TTC549 (cell line): ENCODE data around the gene ZBTB12.
"Not testable (repeated sequence)": the region's sequence is repeated elsewhere in the genome, so short reads cannot be mapped to it uniquely, and the experiment has no call there.

ENCODE experiments used
- FAIRE-seq: peaks from 2 replicates; lab custom pipeline; 2012; peaks lifted over from hg19 to GRCh38; lab: Jason Lieb, UNC

The ZBTB12 gene, protein sequence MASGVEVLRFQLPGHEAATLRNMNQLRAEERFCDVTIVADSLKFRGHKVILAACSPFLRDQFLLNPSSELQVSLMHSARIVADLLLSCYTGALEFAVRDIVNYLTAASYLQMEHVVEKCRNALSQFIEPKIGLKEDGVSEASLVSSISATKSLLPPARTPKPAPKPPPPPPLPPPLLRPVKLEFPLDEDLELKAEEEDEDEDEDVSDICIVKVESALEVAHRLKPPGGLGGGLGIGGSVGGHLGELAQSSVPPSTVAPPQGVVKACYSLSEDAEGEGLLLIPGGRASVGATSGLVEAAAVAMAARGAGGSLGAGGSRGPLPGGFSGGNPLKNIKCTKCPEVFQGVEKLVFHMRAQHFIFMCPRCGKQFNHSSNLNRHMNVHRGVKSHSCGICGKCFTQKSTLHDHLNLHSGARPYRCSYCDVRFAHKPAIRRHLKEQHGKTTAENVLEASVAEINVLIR

DNA sequence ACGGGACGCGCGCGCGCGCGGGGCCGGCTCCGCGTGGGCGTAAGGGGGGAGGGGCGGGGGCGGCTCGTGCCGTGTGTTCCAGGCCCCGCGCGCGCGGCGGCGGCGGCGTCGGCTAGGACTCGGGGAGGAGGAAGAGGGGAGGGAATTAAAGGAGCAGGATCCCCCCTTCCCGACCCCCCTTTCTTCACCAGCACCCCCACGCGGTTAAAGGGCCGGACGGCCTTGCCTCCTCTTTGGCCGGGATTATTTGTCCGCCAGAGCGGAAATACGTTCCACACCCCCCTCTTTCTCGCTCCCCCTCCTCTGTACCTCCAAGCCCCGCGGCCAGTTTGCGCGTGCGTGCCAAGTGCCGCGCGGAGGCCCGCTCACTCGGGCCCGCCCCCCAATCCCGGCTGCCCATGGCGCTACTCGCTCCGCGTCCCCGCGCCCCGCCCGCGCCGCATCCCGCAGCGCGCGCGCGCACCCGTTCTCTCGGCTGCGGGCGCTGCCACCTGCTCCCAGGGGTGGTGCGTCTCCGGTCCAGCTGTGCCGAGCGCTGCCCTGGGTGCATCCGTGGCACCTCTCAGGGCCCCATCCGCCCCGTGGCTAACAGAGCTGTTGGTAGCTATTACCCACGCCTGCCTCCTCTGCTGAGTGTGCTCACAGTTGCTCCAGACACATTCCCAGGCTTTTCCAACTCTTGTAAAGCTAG, at the start of gene ZBTB12:
ZBTB12 (minus strand) TSS at position 134 of the 691 bp plus-strand sequence. CDS start 781 bp downstream, outside the sequence.
- FAIRE-seq, result no peak

DNA sequence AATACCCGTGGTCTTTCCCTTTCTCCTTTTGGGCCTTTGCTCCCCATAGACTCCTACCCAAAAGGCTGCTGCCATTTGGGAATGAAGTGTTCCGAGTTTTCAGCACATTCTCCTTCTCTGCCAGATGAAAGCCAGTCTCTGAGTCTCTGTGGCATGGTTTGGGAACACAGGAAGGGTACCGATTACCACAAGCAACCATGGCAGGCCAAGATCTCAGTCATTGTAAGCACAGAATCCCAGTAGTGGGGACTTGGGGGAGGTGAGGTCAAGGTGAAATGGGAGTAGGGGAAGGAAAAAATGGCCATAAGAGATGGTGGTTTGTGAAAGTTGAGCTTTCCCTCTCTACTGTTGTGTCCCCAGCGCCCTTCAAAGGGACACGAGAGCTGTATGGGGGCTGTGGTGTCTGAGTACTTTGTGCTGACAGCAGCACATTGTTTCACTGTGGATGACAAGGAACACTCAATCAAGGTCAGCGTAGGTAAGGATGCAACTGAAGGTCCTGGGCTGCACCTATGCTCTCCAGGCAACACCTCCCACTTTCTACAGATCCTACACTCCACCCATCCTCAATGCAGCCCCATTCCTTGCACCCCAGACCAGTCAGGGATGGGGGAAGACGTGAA, 48.2 kb upstream of the ZBTB12 start:
- FAIRE-seq, result no peak

DNA sequence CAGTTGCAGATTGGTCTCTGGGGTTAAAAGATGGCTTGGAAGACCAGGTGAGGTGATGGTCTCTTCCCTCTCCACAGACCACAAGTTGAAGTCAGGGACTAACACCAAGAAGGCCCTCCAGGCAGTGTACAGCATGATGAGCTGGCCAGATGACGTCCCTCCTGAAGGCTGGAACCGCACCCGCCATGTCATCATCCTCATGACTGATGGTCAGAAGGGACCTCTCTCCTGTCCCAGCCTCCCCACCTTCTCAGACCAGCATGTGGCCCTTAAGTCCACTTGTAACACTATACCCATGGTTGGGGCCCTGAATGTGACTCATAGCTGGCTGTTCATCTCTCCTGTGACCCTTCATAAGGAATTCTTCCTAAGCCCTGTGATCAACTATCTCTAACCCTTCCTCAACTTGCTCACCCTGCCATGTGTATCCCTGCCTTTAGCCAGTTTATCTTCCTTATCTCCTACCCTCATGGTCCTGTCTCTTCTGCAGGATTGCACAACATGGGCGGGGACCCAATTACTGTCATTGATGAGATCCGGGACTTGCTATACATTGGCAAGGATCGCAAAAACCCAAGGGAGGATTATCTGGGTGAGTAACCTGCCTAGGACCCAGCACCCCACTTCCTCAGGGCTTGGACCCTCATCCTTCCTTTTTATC, 47.0 kb upstream of the ZBTB12 start:
- FAIRE-seq, result no peak

DNA sequence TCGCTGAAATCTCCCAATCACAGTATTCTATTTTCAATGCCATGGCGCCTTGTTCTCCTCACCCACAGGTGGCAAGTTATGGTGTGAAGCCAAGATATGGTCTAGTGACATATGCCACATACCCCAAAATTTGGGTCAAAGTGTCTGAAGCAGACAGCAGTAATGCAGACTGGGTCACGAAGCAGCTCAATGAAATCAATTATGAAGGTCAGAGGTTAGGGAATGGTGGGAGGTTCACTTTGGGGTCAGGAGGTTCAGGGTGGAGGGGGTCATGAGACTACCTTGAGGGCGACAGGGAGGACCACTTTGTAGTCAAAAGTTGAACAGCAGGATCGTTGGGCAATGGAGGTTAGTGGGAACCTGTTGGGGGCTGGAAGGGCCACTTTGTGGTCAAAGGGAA, 46.4 kb upstream of the ZBTB12 start:
- no peak for FAIRE-seq

DNA sequence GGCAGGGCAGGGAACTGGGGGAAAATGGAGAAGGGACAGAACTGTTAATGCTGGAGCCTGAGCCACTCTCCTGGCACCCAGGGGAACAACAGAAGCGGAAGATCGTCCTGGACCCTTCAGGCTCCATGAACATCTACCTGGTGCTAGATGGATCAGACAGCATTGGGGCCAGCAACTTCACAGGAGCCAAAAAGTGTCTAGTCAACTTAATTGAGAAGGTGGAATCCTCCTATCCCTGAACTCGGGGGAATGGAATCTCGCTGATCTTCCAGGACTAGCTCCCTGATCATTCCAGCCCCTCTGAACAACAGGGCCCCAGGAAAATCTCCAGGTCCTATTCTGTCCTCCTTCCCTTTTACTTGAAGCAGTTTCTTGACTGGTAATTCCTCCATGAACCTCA, 46.0 kb upstream of the ZBTB12 start:
- FAIRE-seq, result no peak

DNA sequence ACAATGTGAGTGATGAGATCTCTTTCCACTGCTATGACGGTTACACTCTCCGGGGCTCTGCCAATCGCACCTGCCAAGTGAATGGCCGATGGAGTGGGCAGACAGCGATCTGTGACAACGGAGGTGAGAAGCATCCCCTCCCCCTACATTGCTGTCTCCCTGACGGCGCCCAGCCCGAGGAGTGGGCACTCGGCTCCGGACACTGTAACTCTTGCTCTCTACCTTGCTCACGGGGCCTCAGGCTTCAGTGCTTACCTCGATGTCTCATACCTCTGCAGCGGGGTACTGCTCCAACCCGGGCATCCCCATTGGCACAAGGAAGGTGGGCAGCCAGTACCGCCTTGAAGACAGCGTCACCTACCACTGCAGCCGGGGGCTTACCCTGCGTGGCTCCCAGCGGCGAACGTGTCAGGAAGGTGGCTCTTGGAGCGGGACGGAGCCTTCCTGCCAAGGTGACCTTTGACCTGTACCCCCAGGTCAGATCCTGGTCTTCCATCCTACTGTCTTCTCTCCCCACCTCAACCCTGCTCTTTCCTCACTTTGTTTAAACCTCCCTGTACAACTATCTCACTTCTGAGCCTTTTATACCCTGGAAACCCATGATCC, 45.3 kb upstream of the ZBTB12 start:
- no peak for FAIRE-seq

DNA sequence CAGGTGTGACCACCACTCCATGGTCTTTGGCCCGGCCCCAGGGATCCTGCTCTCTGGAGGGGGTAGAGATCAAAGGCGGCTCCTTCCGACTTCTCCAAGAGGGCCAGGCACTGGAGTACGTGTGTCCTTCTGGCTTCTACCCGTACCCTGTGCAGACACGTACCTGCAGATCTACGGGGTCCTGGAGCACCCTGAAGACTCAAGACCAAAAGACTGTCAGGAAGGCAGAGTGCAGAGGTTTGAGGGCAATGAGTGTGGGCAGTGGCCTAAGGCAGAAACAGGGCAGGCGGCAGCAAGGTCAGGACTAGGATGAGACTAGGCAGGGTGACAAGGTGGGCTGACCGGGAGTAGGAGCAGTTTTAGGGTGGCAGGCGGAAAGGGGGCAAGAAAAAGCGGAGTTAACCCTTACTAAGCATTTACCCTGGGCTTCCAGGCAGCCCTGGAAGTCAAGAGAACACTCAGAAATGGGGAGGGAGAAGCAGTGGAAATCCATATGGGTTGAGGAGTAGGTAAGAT, 44.5 kb upstream of the ZBTB12 start:
- FAIRE-seq, result no peak

DNA sequence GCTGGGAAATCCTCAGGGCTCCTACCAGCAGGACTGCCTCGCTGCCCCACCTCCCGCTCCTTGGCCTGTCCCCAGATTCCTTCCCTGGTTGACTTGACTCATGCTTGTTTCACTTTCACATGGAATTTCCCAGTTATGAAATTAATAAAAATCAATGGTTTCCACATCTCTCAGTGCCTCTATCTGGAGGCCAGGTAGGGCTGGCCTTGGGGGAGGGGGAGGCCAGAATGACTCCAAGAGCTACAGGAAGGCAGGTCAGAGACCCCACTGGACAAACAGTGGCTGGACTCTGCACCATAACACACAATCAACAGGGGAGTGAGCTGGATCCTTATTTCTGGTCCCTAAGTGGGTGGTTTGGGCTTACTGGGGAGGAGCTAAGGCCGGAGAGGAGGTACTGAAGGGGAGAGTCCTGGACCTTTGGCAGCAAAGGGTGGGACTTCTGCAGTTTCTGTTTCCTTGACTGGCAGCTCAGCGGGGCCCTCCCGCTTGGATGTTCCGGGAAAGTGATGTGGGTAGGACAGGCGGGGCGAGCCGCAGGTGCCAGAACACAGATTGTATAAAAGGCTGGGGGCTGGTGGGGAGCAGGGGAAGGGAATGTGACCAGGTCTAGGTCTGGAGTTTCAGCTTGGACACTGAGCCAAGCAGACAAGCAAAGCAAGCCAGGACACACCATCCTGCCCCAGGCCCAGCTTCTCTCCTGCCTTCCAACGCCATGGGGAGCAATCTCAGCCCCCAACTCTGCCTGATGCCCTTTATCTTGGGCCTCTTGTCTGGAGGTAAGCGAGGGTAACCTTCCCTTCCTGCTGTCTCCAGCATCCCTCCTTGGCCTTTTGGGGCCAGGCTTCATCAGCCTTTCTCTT, 43.9 kb upstream of the ZBTB12 start, which contains the start of gene CFB:
CFB (plus strand) TSS at position 589 of the 863 bp plus-strand sequence; CDS start at position 716, 127 bp downstream.
- no peak for FAIRE-seq

DNA sequence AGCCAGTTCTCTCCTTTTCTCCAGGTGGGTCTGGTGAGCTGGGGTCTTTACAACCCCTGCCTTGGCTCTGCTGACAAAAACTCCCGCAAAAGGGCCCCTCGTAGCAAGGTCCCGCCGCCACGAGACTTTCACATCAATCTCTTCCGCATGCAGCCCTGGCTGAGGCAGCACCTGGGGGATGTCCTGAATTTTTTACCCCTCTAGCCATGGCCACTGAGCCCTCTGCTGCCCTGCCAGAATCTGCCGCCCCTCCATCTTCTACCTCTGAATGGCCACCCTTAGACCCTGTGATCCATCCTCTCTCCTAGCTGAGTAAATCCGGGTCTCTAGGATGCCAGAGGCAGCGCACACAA, 43.2 kb upstream of the ZBTB12 start:
- no peak for FAIRE-seq

DNA sequence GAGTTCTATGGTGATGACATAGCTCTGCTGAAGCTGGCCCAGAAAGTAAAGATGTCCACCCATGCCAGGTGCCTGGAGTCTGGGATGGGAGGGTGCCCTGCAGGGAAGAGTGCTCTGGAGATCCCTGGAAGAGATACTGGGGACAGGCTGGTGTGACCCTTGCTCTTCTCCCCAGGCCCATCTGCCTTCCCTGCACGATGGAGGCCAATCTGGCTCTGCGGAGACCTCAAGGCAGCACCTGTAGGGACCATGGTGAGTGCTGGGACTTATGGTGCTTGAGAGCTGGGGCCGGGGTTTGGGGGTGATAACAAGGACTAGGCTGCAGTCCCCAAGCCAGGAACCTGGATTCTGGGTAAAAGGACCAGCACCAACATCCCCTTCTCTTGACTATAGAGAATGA, 41.9 kb upstream of the ZBTB12 start:
- no peak for FAIRE-seq

DNA sequence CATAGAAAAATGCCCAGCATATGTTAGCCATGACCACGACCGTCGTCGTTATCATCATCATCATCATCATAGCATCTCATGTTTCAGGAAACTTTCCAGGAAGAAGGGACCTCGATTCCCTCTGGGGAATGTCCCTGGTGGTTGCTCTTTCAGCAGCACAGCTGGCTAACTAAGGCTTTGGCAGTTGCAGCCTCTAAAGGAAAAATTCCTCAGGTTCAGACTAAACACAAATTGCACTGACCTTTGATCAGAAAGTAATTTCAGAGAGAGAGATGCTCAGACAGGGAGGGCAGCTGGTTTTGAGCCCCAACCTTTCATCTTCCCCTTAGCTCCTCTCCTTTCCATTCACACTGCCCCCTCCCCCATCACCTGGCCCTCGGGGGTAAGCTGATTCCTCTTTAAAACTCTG, 38.4 kb upstream of the ZBTB12 start:
- no peak for FAIRE-seq

DNA sequence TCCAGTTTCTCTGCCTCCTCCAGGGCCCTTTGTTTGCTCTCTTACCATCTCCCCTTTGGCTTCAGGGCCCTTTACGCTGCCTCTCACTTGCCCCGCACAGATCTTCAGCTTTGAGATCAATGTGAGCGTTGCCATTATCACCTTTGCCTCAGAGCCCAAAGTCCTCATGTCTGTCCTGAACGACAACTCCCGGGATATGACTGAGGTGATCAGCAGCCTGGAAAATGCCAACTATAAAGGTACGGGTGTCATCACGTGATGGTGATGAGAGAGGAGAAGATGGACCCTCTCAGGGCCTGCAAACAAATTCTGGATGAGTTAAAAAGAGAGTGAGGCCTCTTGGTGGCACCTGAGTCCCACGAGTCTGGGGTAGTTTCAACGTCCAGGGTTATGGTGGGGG, 33.9 kb upstream of the ZBTB12 start:
- no peak for FAIRE-seq

DNA sequence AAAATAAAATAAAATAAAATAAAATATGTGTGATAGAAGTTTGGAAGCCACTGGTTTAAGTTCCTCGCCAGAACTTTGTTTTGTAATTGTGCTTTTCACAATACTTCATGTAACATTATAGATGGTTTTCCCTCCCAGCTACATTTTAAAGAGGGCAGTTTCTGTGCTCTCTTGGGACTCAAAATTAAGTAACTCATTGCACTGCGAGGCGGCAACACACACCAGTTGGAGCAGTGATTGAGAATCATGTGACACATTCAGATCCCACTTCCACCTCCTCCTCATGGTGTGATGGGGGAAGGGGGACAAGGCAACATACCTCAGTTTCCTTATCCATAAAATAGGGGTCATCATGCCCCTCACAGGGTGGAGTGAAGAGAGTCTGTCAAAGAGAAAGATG, 33.1 kb upstream of the ZBTB12 start:
- FAIRE-seq, result no peak

DNA sequence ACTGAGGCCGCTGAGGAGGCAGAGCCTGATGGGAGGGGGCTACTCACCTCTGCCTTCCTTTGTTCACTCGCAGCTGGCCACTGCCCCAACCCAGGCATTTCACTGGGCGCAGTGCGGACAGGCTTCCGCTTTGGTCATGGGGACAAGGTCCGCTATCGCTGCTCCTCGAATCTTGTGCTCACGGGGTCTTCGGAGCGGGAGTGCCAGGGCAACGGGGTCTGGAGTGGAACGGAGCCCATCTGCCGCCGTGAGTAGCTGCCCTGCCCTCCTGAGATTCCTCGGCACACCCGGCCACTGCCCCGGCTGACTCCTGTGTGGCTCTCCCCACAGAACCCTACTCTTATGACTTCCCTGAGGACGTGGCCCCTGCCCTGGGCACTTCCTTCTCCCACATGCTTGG, 31.7 kb upstream of the ZBTB12 start:
- FAIRE-seq, result no peak

DNA sequence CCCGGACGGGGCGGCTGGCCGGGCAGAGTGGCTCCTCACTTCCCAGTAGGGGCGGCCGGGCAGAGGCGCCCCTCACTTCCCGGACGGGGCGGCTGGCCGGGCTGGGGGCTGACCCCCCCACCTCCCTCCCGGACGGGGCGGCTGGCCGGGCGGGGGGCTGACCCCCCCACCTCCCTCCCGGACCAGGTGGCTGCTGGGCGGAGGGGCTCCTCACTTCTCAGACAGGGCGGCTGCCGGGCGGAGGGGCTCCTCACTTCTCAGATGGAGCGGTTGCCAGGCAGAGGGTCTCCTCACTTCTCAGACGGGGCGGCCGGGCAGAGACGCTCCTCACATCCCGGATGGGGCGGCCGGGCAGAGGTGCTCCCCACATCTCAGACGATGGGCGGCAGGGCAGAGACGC, 30.3 kb upstream of the ZBTB12 start:
- not testable (repeated sequence) for FAIRE-seq

DNA sequence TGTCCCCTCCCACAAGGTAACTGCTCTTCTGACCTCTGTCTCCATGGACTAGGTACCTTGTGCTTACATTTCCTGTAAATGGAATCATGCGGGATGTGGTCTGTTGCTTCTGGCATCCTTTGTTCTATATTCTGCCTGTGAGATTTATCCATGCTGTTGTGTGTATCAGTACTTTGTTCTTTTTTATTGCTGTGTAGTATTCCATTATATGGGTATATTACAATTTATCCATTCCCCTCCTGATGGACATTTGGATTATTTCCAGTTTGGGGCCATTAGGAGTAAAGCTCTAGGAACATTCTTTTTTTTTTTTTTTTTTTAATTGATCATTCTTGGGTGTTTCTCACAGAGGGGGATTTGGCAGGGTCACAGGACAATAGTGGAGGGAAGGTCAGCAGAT, 29.1 kb upstream of the ZBTB12 start:
- FAIRE-seq, result no peak

DNA sequence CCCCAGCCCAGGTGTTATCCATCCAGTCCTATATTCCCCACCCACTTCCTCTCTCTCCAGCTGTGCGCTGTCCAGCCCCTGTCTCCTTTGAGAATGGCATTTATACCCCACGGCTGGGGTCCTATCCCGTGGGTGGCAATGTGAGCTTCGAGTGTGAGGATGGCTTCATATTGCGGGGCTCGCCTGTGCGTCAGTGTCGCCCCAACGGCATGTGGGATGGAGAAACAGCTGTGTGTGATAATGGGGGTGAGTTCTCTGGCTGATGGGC, 26.7 kb upstream of the ZBTB12 start:
- no peak for FAIRE-seq

DNA sequence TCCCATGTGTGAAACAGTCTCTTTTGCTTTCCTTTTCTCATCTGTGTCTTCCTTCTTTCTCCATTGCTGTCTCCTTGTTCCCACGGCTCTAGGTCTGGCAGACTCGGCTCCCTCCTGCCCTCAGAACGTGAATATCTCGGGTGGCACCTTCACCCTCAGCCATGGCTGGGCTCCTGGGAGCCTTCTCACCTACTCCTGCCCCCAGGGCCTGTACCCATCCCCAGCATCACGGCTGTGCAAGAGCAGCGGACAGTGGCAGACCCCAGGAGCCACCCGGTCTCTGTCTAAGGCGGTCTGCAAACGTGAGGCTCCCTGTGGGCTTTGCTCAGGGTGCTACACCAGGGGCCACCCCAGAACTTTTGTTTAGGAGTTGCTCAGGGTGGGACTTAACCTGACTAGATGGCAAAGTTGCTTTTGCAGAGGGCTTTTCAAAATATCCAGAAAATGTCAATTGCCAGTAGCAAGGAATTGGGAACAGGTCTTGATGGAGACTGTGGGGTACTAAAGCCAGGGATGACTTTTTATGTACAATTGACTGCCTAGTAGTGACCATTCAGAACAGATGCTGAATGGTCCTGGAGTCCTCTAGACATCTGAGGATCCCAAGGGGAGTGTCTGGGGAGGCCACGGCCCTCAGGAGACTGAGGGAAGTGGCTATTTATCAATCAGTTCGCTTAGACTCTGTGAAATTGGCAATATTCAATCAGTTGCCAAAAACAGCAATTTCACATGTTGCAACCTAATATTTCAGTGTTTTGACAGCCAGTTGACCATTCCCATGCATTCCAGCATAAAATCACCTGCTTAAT, 26.2 kb upstream of the ZBTB12 start:
- FAIRE-seq, result no peak

DNA sequence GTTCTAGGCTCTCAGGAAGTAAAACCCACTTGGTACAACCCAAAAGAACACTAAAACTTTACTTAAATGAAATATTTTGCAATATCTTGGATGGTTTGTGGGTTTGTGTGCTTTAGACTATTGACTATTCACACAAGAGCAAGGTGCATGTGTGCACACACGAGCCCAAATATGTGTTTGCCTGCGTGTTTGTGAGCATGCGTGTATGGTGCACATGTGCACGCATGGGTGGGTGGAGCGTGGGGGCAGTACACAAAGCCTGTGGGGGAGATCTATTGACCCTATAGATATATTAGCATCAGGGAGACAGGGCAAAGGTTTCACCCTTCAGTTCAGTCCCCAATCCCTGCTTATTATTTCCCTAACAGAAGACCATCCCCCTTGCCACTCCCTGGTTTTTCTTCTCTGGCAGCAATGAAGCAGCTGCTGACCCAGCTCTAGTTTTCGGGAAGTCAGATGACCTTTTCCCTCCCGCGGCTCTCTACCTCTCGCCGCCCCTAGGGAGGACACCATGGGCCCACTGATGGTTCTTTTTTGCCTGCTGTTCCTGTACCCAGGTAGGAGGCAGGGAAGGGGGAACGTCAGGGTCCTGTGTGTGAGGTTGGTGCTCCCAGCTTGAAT, 25.5 kb upstream of the ZBTB12 start, which contains the start of gene C2:
C2 (plus strand) TSS at position 476 of the 621 bp plus-strand sequence; CDS start at position 512, 36 bp downstream.
- no peak for FAIRE-seq

DNA sequence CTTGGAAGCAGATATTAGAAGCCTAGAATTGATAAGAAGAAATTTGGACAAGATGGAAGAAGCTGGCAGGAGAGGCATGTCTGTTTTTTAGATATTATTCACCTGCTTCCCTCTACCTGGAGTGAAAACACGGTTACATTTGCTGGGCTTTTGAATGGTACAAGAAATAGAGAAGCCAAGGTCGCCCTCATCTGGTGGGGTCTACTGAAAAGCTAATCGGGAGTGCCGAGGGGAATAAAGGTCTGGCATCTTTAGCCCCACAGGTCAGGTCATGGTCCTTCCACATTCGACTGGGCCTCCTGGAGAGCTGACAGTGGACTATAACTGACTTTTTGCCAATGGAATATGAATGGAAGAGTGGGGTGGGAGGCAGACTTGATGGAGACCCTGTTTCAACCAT, 21.1 kb upstream of the ZBTB12 start:
- FAIRE-seq, result no peak
